MM.1S (cell line): Measurements from ENCODE around the gene CBX2.

Source experiments
- DNase-seq: peaks from one replicate; pipeline ENCODE4 v3.0.0-alpha.2; 2015
- H2AFZ ChIP-seq: fragments of 300-600 bp; sonication (generic); 2 replicates; pipeline ENCODE4 v1.6.0; 2016; ENCODE audit warnings: antibody characterized with exemption, low read length
- H3F3A ChIP-seq: fragments of 300-600 bp; sonication (generic); 2 replicates; pipeline ENCODE4 v1.6.1; 2016; ENCODE audit warnings: mild to moderate bottlenecking, antibody characterized with exemption, low read length, moderate library complexity, mixed read lengths; ENCODE audit not compliant: insufficient read depth
- H3K27ac ChIP-seq: fragments of 300-600 bp; sonication (generic); 2 replicates; pipeline ENCODE4 v1.5.1; 2016; ENCODE audit warnings: mild to moderate bottlenecking, low read length
- H3K27me3 ChIP-seq: fragments of 300-600 bp; sonication (generic); replicated peaks from 2 replicates; pipeline ENCODE4 v1.6.0; 2016; ENCODE audit warnings: low read length; ENCODE audit not compliant: insufficient read depth
- H3K36me3 ChIP-seq: fragments of 300-600 bp; sonication (generic); replicated peaks from 2 replicates; pipeline ENCODE4 v1.6.1; 2016; ENCODE audit warnings: mild to moderate bottlenecking, low read length, mixed read lengths; ENCODE audit not compliant: insufficient read depth
- H3K4me1 ChIP-seq: fragments of 300-600 bp; sonication (generic); 2 replicates; pipeline ENCODE4 v1.6.1; 2016; ENCODE audit warnings: low read length, mixed read lengths
- H3K4me2 ChIP-seq: fragments of 300-600 bp; sonication (generic); 2 replicates; pipeline ENCODE4 v1.6.0; 2016; ENCODE audit warnings: low read depth, low read length
- H3K4me3 ChIP-seq: fragments of 300-600 bp; sonication (generic); 2 replicates; pipeline ENCODE4 v1.5.1; 2016; ENCODE audit warnings: low read length, mixed read lengths
- H3K79me2 ChIP-seq: fragments of 300-600 bp; sonication (generic); 2 replicates; pipeline ENCODE4 v1.6.1; 2016; ENCODE audit warnings: mixed run types, low read length, mixed read lengths
- H3K9ac ChIP-seq: fragments of 300-600 bp; sonication (generic); 2 replicates; pipeline ENCODE4 v1.6.1; 2016; ENCODE audit warnings: low read length, mixed read lengths
- H3K9me2 ChIP-seq: fragments of 300-600 bp; sonication (generic); replicated peaks from 2 replicates; pipeline ENCODE4 v1.6.1; 2016; ENCODE audit warnings: mild to moderate bottlenecking, low read length, mixed read lengths; ENCODE audit not compliant: insufficient read depth
- H3K9me3 ChIP-seq: fragments of 300-600 bp; sonication (generic); replicated peaks from 2 replicates; pipeline ENCODE4 v1.6.1; 2016; ENCODE audit warnings: mild to moderate bottlenecking, low read length, mixed read lengths; ENCODE audit not compliant: insufficient read depth
- H4K20me1 ChIP-seq: fragments of 300-600 bp; sonication (generic); 2 replicates; pipeline ENCODE4 v1.6.1; 2016; ENCODE audit warnings: mild to moderate bottlenecking, low read length, moderate library complexity, mixed read lengths; ENCODE audit not compliant: insufficient read depth
- CTCF ChIP-seq: fragments of 300-600 bp; sonication (generic); IDR thresholded peaks from 2 replicates; pipeline ENCODE4 v1.5.1; 2016; ENCODE audit warnings: antibody characterized with exemption, low read length, mixed read lengths
- EZH2 ChIP-seq: fragments of 300-600 bp; sonication (generic); optimal IDR thresholded peaks from 2 replicates; pipeline ENCODE3; 2017; ENCODE audit warnings: low read depth, mild to moderate bottlenecking, antibody characterized with exemption, low read length, mixed read lengths
- EZH2phosphoT487 ChIP-seq: fragments of 300-600 bp; sonication (generic); IDR thresholded peaks from 2 replicates; pipeline ENCODE4 v1.6.1; 2018; ENCODE audit warnings: antibody characterized with exemption, low read length

CBX2 gene

GRCh38 chr17:79729761-79730160, 48.2 kb upstream of the CBX2 start:
- H3F3A ChIP-seq: no peaks in the 10 kb centered on the region
- H3K4me1 ChIP-seq: peaks cover 10% of the 10 kb centered on the region
- no peak overlapping the region for H3K27ac ChIP-seq
- H3K36me3 ChIP-seq: no peaks in the 10 kb centered on the region
- H3K9me2 ChIP-seq: no peaks in the 10 kb centered on the region
- H3K27me3 ChIP-seq: peaks cover 31% of the 10 kb centered on the region
- DNase-seq: no peak
- no peak overlapping the region for H3K9ac ChIP-seq
- H3K4me2 ChIP-seq: no peak overlapping the region
- H3K79me2 ChIP-seq: no peaks in the 10 kb centered on the region
- no peaks in the 10 kb centered on the region for H3K9me3 ChIP-seq
- H2AFZ ChIP-seq: no peak overlapping the region
- TF ChIP-seq EZH2 (no peak), EZH2phosphoT487 (no peak), CTCF (no peak)
- H4K20me1 ChIP-seq: no peaks in the 10 kb centered on the region
- H3K4me3 ChIP-seq: no peak overlapping the region

GRCh38 chr17:79730437-79730768, 47.5 kb upstream of the CBX2 start:
- TF ChIP-seq EZH2phosphoT487 (no peak), EZH2 (no peak), CTCF (no peak)
- no peak overlapping the region for H3K4me3 ChIP-seq
- H3K9me2 ChIP-seq: no peaks in the 10 kb centered on the region
- H3K27me3 ChIP-seq: peaks cover 34% of the 10 kb centered on the region
- H3K9ac ChIP-seq: no peak overlapping the region
- peaks cover 10% of the 10 kb centered on the region for H3K4me1 ChIP-seq
- H3K9me3 ChIP-seq: no peaks in the 10 kb centered on the region
- H2AFZ ChIP-seq: no peak overlapping the region
- no peak overlapping the region for H3K27ac ChIP-seq
- H4K20me1 ChIP-seq: no peaks in the 10 kb centered on the region
- no peaks in the 10 kb centered on the region for H3K36me3 ChIP-seq
- H3K4me2 ChIP-seq: no peak overlapping the region
- H3K79me2 ChIP-seq: no peaks in the 10 kb centered on the region
- no peaks in the 10 kb centered on the region for H3F3A ChIP-seq
- DNase-seq: no peak

GRCh38 chr17:79730769-79731483, 47.0 kb upstream of the CBX2 start, which contains the start of gene ENPP7:
Gene ENPP7, plus strand, starts transcription at chr17:79730943. Its CDS starts 197 bp downstream, at chr17:79731140.
- H3K4me2 ChIP-seq: no peak within 1 kb of the TSS

More at GRCh38 chr17:79730769-79731483, 47.0 kb upstream of the CBX2 start, which contains the start of gene ENPP7:
- no peak within 1 kb of the TSS for H3K27ac ChIP-seq
- H3K9ac ChIP-seq: no peak within 1 kb of the TSS
- no peaks in the 10 kb centered on the region for H3K9me3 ChIP-seq
- H3K4me3 ChIP-seq: no peak within 1 kb of the TSS
- peaks cover 10% of the 10 kb centered on the region for H3K4me1 ChIP-seq
- no peak within 1 kb of the TSS for H2AFZ ChIP-seq
- no peaks in the 10 kb centered on the region for H3F3A ChIP-seq
- H3K36me3 ChIP-seq: no peaks in the 10 kb centered on the region
- no peaks in the 10 kb centered on the region for H4K20me1 ChIP-seq
- TF ChIP-seq EZH2 (no peak), CTCF (no peak), EZH2phosphoT487 (no peak)
- H3K79me2 ChIP-seq: no peaks in the 10 kb centered on the region
- no peak for DNase-seq
- H3K27me3 ChIP-seq: peaks cover 36% of the 10 kb centered on the region
- no peaks in the 10 kb centered on the region for H3K9me2 ChIP-seq
